ENCODE data around the gene EVC.

GRCh38 chr4:5810770-5811430 lies 99.9 kb downstream of the EVC start:
- TF ChIP-seq GATA3 (IDR thresholded peaks at IDR 0.05; ENCODE audit: low read depth, low read length) (no peak), GATA2 (IDR thresholded peaks at IDR 0.05; ENCODE audit: low read depth, low read length) (no peak)

Measured in SH-SY5Y (cell line).